ENCODE results near the gene ZFP1. TPM values are rescaled to one million over a fixed set of nuclear protein-coding genes. Genes with fewer than 3 reads are reported as not detected.

ZFP1 gene
- total RNA-seq, 1 experiment from 2014 or later, result 15.3 TPM

GRCh38 chr16:75107505-75107904 is 40.8 kb upstream of the ZFP1 start:
- Histone ChIP-seq H3K23me2 (ENCODE audit: insufficient read length, low read depth, low read length, poor library complexity, severe bottlenecking) (no peaks in the 10 kb centered on the region), H2BK5ac (ENCODE audit: insufficient read length, low read length) (no peak overlapping the region), H4K20me1 (ENCODE audit: control insufficient read depth, insufficient read depth, insufficient read length) (no peaks in the 10 kb centered on the region), H3K79me1 (ENCODE audit: insufficient read depth, low read depth, low read length, poor library complexity, severe bottlenecking) (no peaks in the 10 kb centered on the region), H3K4me1 (ENCODE audit: insufficient read depth, low read length) (peaks cover 2% of the 10 kb centered on the region; the same call in 1 of the 2 replicates), H2BK120ac (ENCODE audit: low read depth, low read length, poor library complexity, severe bottlenecking) (no peak overlapping the region), H4K5ac (ENCODE audit: insufficient read length, low read depth, low read length) (no peak overlapping the region), H3K14ac (ENCODE audit: insufficient read depth, low read length) (no peak overlapping the region; the same call in 1 of the 2 replicates), H3K9ac (ENCODE audit: extremely low read depth, insufficient read length, low read length) (no peak overlapping the region), H4K8ac (replicated peaks; ENCODE audit: insufficient read length, low read depth, low read length) (no peak overlapping the region), H3K27me3 (ENCODE audit: insufficient read depth, low read length) (no peaks in the 10 kb centered on the region), H3K4me2 (ENCODE audit: insufficient read depth, insufficient read length, low read length) (no peak overlapping the region), H3K56ac (ENCODE audit: insufficient read length, low read depth, low read length) (no peak overlapping the region), H2AFZ (ENCODE audit: low read length) (no peak overlapping the region), H3K27ac (ENCODE audit: insufficient read length, low read depth, low read length) (no peak overlapping the region), H3T11ph (ENCODE audit: low read length) (no peak overlapping the region), H2BK15ac (ENCODE audit: low read depth, low read length) (no peak overlapping the region), H3K9me3 (ENCODE audit: control insufficient read depth, low read depth, low read length) (no peaks in the 10 kb centered on the region), H4K91ac (ENCODE audit: insufficient read length, low read depth, low read length) (no peak overlapping the region), H3K18ac (ENCODE audit: insufficient read length, low read depth, low read length) (no peak overlapping the region), H2BK20ac (ENCODE audit: low read depth, low read length, poor library complexity, severe bottlenecking) (no peak overlapping the region), H3K23ac (ENCODE audit: insufficient read length, low read depth, low read length) (no peak overlapping the region), H2BK12ac (ENCODE audit: insufficient read length, low read depth, low read length) (no peak overlapping the region), H3K79me2 (ENCODE audit: insufficient read depth, low read length) (0 out of 2 replicates have a peak, but pooled peaks cover 1% of the 10 kb centered on the region), H2AK5ac (ENCODE audit: insufficient read length, low read length) (no peak overlapping the region), H3K4ac (ENCODE audit: low read depth, low read length) (no peak overlapping the region)
- DNase-seq, result peak; percentile 20
- H3K4me3 Mint-ChIP-seq, result no peak overlapping the region
- peaks cover 35 to 46% of the 10 kb centered on the region in 2 experiments for H3K4me1 Mint-ChIP-seq
- no CpG with 5 or more reads among the region's 10 CpGs for WGBS (ENCODE audit: extremely low coverage, insufficient read length, low lambda C conversion rate)
- no peak for TF ChIP-seq CTCF (conservative IDR thresholded peaks at IDR 0.05)
- peaks cover 15 to 36% (median 32%) of the 10 kb centered on the region in 3 experiments; a peak in 6 of 7 replicates for H3K36me3 Mint-ChIP-seq (ENCODE audit: insufficient read depth in 1 of 3, low read depth in 3 of 3)
- peaks cover 3% of the 10 kb centered on the region for H3K27me3 Mint-ChIP-seq (ENCODE audit: low read depth)
- no peaks in the 10 kb centered on the region; a peak in 1 of 5 replicates for H3K9me3 Mint-ChIP-seq
- H3K27ac Mint-ChIP-seq, result 0 out of 7 replicates have a peak overlapping the region, but pooled peaks of 1 of the 3 experiments have one; percentile 36
